ENCODE measurements around the gene TPPP2.
"Not testable (repeated sequence)": the region's sequence is repeated elsewhere in the genome, so short reads cannot be mapped to it uniquely, and the experiment has no call there.

DNA sequence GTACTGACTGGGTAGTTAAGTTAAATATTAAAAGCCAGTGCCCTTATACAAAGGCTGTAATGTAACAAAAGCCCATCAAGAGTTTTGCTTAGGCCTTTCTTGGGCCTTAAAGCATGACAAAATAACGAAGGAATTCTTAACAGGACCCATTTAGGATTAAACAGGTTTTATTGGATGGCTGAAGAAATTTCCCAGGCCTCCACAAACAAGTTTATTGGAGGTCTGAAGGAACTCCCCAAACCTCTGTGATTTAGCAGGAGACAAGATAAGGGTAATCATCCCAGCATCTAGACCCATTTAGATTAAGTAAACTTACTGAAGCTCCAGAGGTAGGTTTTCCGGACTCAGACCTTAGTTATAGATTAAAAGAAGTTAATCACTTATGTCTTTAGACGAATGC lies 20.3 kb upstream of the TPPP2 start:
- TF ChIP-seq, protein P1, sequence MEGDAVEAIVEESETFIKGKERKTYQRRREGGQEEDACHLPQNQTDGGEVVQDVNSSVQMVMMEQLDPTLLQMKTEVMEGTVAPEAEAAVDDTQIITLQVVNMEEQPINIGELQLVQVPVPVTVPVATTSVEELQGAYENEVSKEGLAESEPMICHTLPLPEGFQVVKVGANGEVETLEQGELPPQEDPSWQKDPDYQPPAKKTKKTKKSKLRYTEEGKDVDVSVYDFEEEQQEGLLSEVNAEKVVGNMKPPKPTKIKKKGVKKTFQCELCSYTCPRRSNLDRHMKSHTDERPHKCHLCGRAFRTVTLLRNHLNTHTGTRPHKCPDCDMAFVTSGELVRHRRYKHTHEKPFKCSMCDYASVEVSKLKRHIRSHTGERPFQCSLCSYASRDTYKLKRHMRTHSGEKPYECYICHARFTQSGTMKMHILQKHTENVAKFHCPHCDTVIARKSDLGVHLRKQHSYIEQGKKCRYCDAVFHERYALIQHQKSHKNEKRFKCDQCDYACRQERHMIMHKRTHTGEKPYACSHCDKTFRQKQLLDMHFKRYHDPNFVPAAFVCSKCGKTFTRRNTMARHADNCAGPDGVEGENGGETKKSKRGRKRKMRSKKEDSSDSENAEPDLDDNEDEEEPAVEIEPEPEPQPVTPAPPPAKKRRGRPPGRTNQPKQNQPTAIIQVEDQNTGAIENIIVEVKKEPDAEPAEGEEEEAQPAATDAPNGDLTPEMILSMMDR (IDR thresholded peaks at IDR 0.05), result not testable (repeated sequence)
- not testable (repeated sequence) for TF ChIP-seq POLR2A (IDR thresholded peaks at IDR 0.05)
